ENCODE data around the gene KCNJ10.

GRCh38 chr1:160066829-160067745 lies 2.9 kb downstream of the KCNJ10 start:
- TF ChIP-seq PATZ1 (CRISPR knock-in tag; IDR thresholded peaks at IDR 0.05; ENCODE audit: borderline replicate concordance) (no peak), ZFP30 (CRISPR knock-in tag; IDR thresholded peaks at IDR 0.05) (no peak), RARB (CRISPR knock-in tag; IDR thresholded peaks at IDR 0.05) (no peak)
